Measurements from ENCODE around the gene MCAM.

Gene MCAM

GRCh38 chr11:119263352-119263940 lies 53.5 kb downstream of the MCAM start:
- TF ChIP-seq GATA2 (IDR thresholded peaks at IDR 0.05; ENCODE audit: low read depth, low read length) (no peak), GATA3 (IDR thresholded peaks at IDR 0.05; ENCODE audit: low read depth, low read length) (no peak)

GRCh38 chr11:119262668-119263351 lies 54.1 kb downstream of the MCAM start:
- TF ChIP-seq GATA2 (IDR thresholded peaks at IDR 0.05; ENCODE audit: low read depth, low read length): no peak
- TF ChIP-seq GATA3 (IDR thresholded peaks at IDR 0.05; ENCODE audit: low read depth, low read length): no peak

- TF ChIP-seq GATA2 (IDR thresholded peaks at IDR 0.05; ENCODE audit: low read depth, low read length): no peak
These were observed 57.9 kb downstream of the MCAM start for GRCh38 chr11:119258983-119259382.

Data from SH-SY5Y (cell line).